Skeletal muscle cell (primary cell): Measurements from ENCODE around the gene CAPZB.
"Not testable (repeated sequence)": the region's sequence is repeated elsewhere in the genome, so short reads cannot be mapped to it uniquely, and the experiment has no call there.

Experiments used
- DNase-seq: peaks from one replicate; pipeline ENCODE4 v3.0.0-alpha.2; 2010; ENCODE audit warnings: low read depth
- H3K4me3 ChIP-seq: 2 replicates; pipeline ENCODE4 v1.5.1; 2011; ENCODE audit warnings: low read depth, mild to moderate bottlenecking, control low read depth, low read length, moderate library complexity

The CAPZB gene

DNA sequence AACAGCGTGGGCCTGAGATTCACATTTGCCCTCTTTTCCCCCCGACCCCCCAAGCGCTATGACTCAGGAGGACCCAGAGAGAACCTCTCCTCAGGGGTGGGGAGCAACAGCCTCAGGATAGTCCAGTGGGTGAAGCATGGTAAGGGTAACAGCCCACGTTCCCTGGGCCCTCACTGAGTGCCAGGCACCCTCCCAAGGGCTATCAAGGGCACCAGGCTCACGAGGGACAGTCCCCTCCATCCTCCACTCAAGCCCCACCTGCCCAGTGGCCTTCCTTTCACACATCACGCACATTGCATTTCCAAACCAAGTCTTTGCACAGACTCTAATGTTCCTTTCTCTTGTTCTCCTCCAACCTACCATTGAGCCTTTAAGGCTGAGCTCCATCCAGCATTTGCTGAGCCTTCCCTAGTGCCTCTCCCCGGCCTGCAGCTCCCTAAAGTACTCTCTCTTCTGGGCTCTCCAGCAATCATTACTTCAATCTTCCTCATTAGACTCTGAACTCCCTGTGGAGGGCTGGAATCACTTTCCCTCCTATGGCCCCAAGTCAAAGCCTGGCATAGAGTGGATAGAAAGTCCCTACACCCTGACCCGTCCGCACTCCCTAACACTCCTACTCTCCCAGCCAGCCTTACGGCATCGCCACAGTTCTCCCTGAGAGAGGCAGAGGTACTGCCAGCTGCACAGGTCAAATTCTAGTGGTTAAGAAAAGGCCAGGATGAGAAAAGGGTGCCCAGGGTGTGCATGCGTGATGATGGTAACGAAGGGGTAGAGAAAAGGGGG lies 174.4 kb downstream of the CAPZB start:
- H3K4me3 ChIP-seq, result peak overlapping the region; percentile 70

DNA sequence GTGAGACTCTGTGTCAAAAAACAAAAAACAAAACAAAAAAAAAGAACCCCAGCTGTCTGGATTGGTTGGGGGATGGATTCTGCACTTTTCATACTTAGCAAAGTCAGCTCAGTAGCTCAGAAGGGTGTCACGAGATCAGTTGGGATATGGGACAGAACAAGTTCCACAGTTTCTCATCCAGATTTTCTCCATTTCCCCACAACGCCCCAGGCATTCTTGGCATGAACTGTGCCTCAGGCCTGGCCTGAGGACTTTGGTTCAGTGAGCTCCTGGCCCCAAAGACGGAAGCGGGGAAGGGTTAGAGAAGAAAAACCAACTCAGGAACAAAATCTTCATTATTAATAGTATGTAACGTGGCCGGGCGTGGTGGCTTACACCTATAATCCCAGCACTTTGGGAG lies 175.3 kb downstream of the CAPZB start:
- H3K4me3 ChIP-seq, result no peak overlapping the region
- DNase-seq, result no peak

More for the DNA sequence above, 174.4 kb downstream of the CAPZB start:
- DNase-seq, result no peak

DNA sequence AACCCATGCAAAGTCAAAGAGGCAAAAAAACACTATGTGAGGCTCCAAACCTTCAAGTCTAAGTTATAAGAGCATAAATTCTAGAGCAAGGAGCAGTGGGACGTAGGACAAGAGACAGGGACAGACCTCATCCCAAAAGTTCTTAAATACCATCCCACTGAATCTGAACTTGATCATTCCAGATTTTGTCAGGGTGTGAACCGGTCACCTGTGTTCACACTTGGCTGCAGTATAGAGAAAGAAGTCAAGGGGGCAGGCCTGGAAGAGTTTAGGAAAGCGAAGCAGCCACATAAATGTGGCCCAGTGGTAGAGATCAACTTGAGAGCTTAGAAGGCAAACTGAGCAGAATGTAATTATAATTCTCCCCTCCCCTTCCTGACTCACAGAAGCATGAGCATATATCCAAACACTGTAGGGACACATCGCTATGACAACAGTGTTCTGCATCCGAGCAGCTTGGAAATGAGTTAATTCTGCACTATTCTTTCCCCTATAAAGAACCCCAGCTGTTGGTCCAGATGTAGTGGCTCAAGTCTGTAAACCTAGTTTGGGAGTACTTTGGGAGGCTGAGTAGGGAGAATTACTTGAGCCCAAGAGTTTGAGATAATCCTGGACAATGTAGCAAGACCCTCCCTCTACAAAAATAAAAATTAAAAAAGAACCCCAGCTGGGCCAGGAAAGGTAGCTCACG lies 176.1 kb downstream of the CAPZB start:
- peak; percentile 28 for DNase-seq
- no peak overlapping the region for H3K4me3 ChIP-seq

DNA sequence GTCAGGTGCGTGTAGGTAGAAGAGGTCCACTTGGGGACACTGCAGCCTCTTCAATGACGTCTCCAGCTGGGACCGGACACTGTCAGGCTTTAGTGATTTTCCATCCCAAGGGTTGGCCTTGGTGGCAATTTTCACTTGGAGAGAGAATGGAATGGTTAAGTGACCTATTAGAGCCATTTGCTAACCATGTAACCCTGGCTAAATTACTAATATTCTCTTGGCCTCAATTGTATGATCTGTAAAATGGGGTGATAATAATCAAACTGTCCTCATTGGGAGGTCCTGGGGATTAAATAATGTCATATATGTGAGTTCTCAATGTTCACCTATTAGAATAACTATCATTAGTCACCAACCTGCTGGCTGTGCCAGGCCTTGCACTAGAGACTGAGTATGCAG lies 176.8 kb downstream of the CAPZB start:
- no peak for DNase-seq
- H3K4me3 ChIP-seq, result no peak overlapping the region

DNA sequence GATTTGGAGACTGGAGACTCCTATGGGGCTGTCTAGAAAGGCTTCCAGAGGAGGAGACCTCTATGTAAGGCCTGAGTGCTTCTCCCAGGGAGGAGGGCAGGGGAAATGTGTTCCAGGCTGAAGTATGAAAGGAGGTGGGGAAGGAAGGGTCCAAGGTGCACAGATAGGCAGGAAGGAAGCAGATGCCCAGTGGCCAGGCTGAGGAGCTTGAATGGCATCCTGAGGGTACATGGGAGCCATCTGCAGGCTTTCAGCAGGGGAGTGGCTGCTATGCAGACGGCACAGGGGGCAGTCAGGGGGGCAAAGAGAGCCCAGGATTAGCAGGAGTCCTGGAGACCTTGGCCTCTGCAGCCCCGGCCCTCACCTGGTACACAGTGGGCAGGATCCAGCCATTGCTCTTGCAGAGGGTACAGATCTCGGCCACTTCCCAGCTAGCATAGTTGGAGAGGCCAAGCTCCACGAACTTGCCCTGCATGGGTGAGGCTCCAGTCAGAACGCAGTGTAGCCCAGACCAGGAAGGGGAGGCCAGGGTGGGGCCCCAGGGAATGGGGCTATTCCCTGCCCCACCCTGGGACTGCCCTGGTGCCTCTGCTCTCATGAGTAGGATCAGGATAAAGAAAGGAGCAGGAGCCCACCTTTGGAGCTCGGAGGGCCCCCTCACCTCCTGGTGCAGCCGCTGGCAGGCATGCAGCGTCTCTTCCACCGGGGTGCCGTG lies 177.4 kb downstream of the CAPZB start:
- DNase-seq, result no peak
- H3K4me3 ChIP-seq, result no peak overlapping the region

DNA sequence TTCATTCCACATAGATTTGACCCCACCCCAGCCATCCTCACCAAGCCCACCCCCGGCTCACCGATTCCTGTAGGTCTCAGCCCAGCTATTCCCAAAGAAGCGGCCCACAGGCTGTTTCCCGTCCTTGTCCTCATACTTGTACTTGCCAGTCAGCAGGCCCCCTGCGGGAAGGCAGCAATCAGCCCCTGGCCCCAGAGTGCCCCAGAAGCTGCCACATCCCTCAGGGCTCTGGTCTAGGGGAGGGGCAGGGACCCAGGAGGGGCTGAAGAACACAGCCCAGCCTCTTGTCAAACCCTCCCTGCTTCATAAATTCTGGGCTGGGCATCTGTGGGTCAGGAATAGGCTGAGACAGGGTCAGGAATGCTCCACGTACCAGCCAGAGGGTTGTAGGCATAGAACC lies 178.4 kb downstream of the CAPZB start:
- no peak for DNase-seq
- H3K4me3 ChIP-seq, result no peak overlapping the region

DNA sequence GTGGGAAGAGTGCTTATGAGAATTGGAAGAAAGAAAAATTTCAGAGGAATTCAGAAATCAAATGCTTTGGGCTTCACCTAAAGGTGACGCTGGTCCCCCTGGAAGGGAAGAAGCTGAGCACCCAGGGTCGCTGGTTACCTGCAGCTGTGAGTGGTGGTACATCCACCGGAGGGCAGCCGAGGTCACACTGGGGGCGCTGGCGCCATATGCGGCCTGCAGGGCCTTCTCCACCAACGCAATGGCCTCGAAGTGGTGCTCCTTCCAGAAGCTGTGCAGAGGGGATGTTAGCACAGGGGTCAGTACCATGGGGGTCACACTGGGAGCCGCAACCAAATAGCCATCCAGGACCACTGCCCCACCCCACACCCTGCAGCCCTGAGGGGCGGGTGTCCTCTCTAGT lies 179.5 kb downstream of the CAPZB start:
- H3K4me3 ChIP-seq, result no peak overlapping the region
- no peak for DNase-seq

DNA sequence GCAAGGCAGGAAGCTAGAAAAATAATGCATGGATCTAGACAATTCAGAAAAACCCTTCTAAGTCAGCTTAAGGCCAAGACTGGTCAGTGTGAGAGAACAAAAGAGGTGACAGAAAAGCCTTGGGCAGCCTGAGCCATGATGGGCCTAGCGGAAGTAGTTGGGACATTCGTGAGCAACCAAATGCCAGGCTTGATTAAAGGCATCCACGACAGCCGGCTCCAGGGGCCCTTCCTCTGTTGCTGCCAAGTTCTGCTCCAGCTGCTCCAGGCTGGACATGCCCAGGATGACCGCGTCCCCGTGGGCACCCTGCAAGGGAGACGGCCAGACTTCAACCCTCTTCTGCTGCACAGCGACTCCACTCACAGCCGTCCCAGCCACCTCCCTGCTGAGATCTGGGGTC lies 181.3 kb downstream of the CAPZB start:
- DNase-seq, H3K4me3 ChIP-seq: not testable (repeated sequence)

DNA sequence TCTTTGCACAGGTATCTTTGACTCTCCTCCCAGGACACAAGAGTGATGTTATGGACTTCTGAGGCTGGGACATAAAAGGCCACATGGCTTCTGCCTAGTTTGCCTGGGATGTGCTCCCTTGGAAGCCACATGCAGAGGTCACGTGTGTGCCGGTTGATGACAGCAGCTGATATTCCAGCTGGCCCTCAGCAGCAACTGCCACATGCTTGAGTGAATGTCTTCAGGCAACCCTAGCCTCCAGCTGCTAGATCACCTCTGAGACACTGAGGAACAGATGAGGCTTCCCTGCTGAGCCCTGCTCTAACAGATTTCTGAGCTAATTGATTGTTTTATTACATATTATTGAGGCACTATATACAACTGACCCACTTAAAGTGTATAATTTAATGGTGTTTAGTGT lies 185.1 kb downstream of the CAPZB start:
- no peak for DNase-seq
- no peak overlapping the region for H3K4me3 ChIP-seq

DNA sequence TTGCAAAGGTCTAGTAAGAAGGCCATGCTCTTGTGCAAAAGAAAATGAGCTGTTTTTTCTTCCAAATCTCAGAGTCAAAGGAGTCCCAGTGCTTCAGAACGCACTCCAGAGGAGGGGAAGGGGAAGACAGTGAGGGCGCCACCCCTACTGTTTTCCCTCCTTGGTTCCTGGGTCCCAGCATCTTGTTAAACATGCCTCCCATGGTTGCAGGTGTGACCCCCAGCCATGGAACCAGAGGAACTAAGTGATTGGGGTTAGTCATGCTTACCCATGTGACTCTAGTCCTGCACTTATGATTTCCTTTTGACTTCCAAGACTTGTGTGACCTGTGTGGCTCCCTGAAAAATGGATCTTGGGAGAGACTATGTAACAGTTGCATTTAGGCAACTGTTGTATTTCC lies 190.7 kb downstream of the CAPZB start:
- no peak for DNase-seq
- H3K4me3 ChIP-seq, result no peak overlapping the region

DNA sequence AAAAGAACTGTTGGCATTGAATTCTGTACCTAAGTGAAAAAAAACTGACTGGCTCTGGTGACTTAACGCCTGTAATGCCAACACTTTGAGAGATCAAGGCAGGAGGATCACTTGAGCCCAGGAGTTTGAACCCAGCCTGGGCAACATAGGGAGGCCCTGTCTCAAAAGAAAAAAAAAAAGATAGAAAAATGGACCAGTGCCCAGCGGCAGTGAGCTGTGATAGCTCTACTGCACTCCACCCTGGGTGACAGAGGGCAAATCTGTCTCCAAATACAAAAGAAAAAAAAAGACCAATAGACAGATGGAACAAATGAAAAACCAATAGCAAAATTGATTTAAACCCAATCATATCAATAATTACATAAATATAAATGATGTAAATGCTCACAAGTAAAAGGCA lies 196.1 kb downstream of the CAPZB start:
- no peak for DNase-seq
- no peak overlapping the region for H3K4me3 ChIP-seq
